ENCODE measurements around the gene DHRS2. TPM values are rescaled to one million over a fixed set of nuclear protein-coding genes. Genes with fewer than 3 reads are reported as not detected.

The DHRS2 gene
- total and polyA plus RNA-seq, 2 of the 13 experiments (the other 11 are each of a cell fraction or from before 2014, with no cell fraction given), result 1,621 to 3,021 TPM

DNA sequence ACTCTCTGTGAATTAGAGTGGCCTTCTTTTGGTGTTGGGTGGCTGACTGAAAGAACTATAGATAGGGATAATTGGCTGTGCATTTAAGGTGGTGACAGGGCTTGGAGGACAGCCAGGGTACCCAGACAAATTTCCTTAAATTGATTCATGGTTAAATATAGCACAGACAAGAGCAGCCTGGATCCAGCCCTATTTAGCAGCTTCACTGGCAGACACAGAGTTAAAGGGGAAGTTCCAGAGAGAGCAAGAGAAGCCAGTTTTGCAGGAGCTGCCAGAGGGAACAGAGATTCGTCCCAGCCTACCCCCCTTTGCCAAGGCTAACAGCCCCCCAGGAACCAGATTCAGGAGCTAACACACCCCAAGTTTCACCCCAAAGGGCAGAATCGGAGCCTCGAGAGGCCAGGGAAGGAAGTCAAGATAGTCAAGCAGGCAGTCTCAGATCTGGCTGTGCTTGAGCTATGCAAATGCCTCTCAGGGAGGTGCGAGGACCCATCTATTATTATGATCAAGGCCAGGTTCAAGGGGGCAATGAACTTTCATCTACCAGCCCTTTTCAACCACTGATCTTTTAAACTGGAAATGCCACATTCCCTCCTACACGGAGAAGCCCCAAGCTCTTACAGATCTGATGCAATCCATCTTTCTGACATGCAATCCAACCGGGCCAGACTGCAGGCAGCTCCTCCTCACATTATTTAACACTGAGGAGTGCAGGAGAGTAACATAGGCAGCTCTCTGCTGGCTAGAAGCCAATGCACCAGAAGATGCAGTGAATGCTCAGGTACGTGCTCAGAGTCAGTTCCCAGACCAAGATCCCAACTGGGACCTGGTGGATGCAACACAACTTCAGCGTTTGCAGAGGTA lies 58.2 kb downstream of the DHRS2 start (continued):
- TF ChIP-seq, protein P1, sequence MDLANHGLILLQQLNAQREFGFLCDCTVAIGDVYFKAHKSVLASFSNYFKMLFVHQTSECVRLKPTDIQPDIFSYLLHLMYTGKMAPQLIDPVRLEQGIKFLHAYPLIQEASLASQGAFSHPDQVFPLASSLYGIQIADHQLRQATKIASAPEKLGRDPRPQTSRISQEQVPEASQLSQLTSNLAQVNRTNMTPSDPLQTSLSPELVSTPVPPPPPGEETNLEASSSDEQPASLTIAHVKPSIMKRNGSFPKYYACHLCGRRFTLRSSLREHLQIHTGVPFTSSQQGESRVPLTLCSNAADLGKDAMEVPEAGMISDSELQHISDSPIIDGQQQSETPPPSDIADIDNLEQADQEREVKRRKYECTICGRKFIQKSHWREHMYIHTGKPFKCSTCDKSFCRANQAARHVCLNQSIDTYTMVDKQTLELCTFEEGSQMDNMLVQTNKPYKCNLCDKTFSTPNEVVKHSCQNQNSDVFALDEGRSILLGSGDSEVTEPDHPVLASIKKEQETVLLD (CRISPR knock-in tag; IDR thresholded peaks at IDR 0.05; ENCODE audit: low read depth), result no peak
- TF ChIP-seq HDAC6 (IDR thresholded peaks at IDR 0.05; ENCODE audit: low read depth, low read length), result no peak
- TF ChIP-seq REXO4 (CRISPR knock-in tag; IDR thresholded peaks at IDR 0.05; ENCODE audit: borderline replicate concordance), result no peak
- no peak for TF ChIP-seq NONO (IDR thresholded peaks at IDR 0.05)
- 0 out of 2 replicates have a peak, but pooled peaks have one; percentile 33 for TF ChIP-seq NONO (CRISPR knock-in tag; conservative IDR thresholded peaks at IDR 0.05)
- TF ChIP-seq KAT2B (IDR thresholded peaks at IDR 0.05; ENCODE audit: borderline replicate concordance, low read depth, low read length), result no peak
- TF ChIP-seq TOPORS (CRISPR knock-in tag; IDR thresholded peaks at IDR 0.05), result no peak
- TF ChIP-seq, protein P2, sequence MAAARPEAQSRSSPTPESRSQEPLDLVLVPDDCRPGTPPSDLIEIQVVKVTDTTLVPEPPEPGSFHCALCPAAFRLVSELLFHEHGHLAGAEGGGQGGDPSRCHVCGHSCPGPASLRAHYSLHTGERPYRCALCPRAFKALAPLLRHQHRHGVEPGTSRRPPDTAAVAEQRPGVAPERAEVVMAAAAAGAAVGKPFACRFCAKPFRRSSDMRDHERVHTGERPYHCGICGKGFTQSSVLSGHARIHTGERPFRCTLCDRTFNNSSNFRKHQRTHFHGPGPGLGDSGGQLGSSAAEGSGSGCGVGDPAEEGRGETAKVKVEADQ (CRISPR knock-in tag; IDR thresholded peaks at IDR 0.05; ENCODE audit: borderline replicate concordance), result no peak
- TF ChIP-seq ZSCAN29 (CRISPR knock-in tag; conservative IDR thresholded peaks at IDR 0.05), result no peak
- TF ChIP-seq, protein P3, sequence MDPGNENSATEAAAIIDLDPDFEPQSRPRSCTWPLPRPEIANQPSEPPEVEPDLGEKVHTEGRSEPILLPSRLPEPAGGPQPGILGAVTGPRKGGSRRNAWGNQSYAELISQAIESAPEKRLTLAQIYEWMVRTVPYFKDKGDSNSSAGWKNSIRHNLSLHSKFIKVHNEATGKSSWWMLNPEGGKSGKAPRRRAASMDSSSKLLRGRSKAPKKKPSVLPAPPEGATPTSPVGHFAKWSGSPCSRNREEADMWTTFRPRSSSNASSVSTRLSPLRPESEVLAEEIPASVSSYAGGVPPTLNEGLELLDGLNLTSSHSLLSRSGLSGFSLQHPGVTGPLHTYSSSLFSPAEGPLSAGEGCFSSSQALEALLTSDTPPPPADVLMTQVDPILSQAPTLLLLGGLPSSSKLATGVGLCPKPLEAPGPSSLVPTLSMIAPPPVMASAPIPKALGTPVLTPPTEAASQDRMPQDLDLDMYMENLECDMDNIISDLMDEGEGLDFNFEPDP (CRISPR knock-in tag; conservative IDR thresholded peaks at IDR 0.05), result no peak
- no peak; the same call in 1 of the 2 replicates for TF ChIP-seq ZNF614 (CRISPR knock-in tag; IDR thresholded peaks at IDR 0.05; ENCODE audit: borderline replicate concordance)
- TF ChIP-seq ZNF33B (CRISPR knock-in tag; IDR thresholded peaks at IDR 0.05), result peak; percentile 88; the same call in 1 of the 2 replicates
- TF ChIP-seq NR1H2 (CRISPR knock-in tag; IDR thresholded peaks at IDR 0.05; ENCODE audit: borderline replicate concordance, low read depth), result no peak
- no peak for TF ChIP-seq ZFP36L2 (CRISPR knock-in tag; IDR thresholded peaks at IDR 0.05)
- TF ChIP-seq NR2F1 (CRISPR knock-in tag; IDR thresholded peaks at IDR 0.05), result peak in 1 of 2 experiments; percentile 51; a peak in 2 of 4 replicates
- TF ChIP-seq, protein P4, sequence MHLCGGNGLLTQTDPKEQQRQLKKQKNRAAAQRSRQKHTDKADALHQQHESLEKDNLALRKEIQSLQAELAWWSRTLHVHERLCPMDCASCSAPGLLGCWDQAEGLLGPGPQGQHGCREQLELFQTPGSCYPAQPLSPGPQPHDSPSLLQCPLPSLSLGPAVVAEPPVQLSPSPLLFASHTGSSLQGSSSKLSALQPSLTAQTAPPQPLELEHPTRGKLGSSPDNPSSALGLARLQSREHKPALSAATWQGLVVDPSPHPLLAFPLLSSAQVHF (CRISPR knock-in tag; IDR thresholded peaks at IDR 0.05), result no peak
- TF ChIP-seq AGO1 (IDR thresholded peaks at IDR 0.05; ENCODE audit: low read depth, low read length, poor library complexity, severe bottlenecking), result no peak
- peak; percentile 36 for TF ChIP-seq ZNF781 (CRISPR knock-in tag; IDR thresholded peaks at IDR 0.05; ENCODE audit: borderline replicate concordance, not compliant biosample characterization)
- TF ChIP-seq RFXAP (CRISPR knock-in tag; IDR thresholded peaks at IDR 0.05; ENCODE audit: borderline replicate concordance), result peak; percentile 69; the same call in 1 of the 2 replicates
- TF ChIP-seq ZBTB7B (CRISPR knock-in tag; IDR thresholded peaks at IDR 0.05), result no peak
- TF ChIP-seq ZNF335 (CRISPR knock-in tag; IDR thresholded peaks at IDR 0.05), result 0 out of 2 replicates have a peak, but pooled peaks have one; percentile 49
- TF ChIP-seq, protein P5, sequence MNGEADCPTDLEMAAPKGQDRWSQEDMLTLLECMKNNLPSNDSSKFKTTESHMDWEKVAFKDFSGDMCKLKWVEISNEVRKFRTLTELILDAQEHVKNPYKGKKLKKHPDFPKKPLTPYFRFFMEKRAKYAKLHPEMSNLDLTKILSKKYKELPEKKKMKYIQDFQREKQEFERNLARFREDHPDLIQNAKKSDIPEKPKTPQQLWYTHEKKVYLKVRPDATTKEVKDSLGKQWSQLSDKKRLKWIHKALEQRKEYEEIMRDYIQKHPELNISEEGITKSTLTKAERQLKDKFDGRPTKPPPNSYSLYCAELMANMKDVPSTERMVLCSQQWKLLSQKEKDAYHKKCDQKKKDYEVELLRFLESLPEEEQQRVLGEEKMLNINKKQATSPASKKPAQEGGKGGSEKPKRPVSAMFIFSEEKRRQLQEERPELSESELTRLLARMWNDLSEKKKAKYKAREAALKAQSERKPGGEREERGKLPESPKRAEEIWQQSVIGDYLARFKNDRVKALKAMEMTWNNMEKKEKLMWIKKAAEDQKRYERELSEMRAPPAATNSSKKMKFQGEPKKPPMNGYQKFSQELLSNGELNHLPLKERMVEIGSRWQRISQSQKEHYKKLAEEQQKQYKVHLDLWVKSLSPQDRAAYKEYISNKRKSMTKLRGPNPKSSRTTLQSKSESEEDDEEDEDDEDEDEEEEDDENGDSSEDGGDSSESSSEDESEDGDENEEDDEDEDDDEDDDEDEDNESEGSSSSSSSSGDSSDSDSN (CRISPR knock-in tag; IDR thresholded peaks at IDR 0.05), result peak; percentile 57

Measured in HepG2 (cell line).